Tibial nerve (tissue), 4 donors: Measurements from ENCODE around the gene TMEM116. TPM values are rescaled to one million over a fixed set of nuclear protein-coding genes. Genes with fewer than 3 reads are reported as not detected.

Source experiments
- DNase-seq, 2 donors: peaks; one replicate each; pipeline ENCODE4 v3.0.0-alpha.2; 2019; ENCODE audit warnings: low spot score in 2 of 2
- H3K27ac ChIP-seq, 4 donors: fragments of 200-600 bp; sonication (generic) in 3 of 4; one replicate each; pipeline ENCODE4 v1.5.1; 2017 to 2019; ENCODE audit warnings: mild to moderate bottlenecking in 1 of 4
- H3K27me3 ChIP-seq, 2 donors: fragments of 200-600 bp; sonication (generic) in 1 of 2; one replicate each; pipeline versions ENCODE4 v1.5.1 to v1.6.0; 2017 to 2019
- H3K36me3 ChIP-seq, 3 donors: fragments of 200-600 bp; sonication (generic); one replicate each; pipeline ENCODE4 v1.5.1; 2018 to 2019
- H3K4me1 ChIP-seq, 4 donors: fragments of 200-600 bp; sonication (generic) in 3 of 4; one replicate each; pipeline ENCODE4 v1.5.1; 2017 to 2019
- H3K4me3 ChIP-seq, 4 donors: fragments of 200-600 bp; sonication (generic) in 3 of 4; one replicate each; pipeline ENCODE4 v1.5.1; 2017 to 2019; ENCODE audit warnings: mild to moderate bottlenecking in 1 of 4, moderate library complexity in 1 of 4
- H3K9me3 ChIP-seq, 4 donors: fragments of 200-600 bp; sonication (generic) in 3 of 4; one replicate each; pipeline ENCODE4 v1.5.1; 2017 to 2019
- EP300 ChIP-seq, 2 donors: sonication (generic); formaldehyde crosslinking; IDR thresholded peaks; one replicate each; pipeline ENCODE4 v1.6.1; 2017; ENCODE audit warnings: antibody characterized with exemption in 2 of 2, mild to moderate bottlenecking in 1 of 2
- POLR2A ChIP-seq, 2 donors: fragments of 450-650 bp; IDR thresholded peaks; one replicate each; pipeline ENCODE4 v1.6.1; 2017; ENCODE audit warnings: antibody characterized with exemption in 2 of 2, mild to moderate bottlenecking in 2 of 2, moderate library complexity in 2 of 2
- WGBS, 2 donors: methylation state at CpG; one replicate each; pipeline ENCODE4 v1.1.5; 2018; 5-methylcytosine and 5-hydroxymethylcytosine counted together
- total RNA-seq, 4 donors: library from RNA; depleted of rRNA; stranded (reverse); fragments of >200 nt; gene quantifications; one replicate each; pipeline ENCODE4 v1.1.0, GENCODE V29; 2016
- TF ChIP-seq, protein P1 (sequence below), 5 experiments: fragments of 200-600 bp in 3 of 5; fragments of 450-650 bp in 2 of 5; sonication (generic) in 3 of 5; IDR thresholded peaks; one replicate each; pipeline ENCODE4 v1.5.1; 2016 to 2019; ENCODE audit warnings: antibody characterized with exemption in 5 of 5, mild to moderate bottlenecking in 3 of 5, moderate library complexity in 2 of 5

The TMEM116 gene
- total RNA-seq, 4 donors from 2014 or later, result 6.9 to 18.1 (median 14.4) TPM

GRCh38 chr12:111925171-111925570 is 87.8 kb downstream of the TMEM116 start:
- DNase-seq, result no peak
- Histone ChIP-seq H3K36me3 (no peaks in the 10 kb centered on the region), H3K4me3 (no peak overlapping the region), H3K27me3 (no peaks in the 10 kb centered on the region), H3K4me1 (no peaks in the 10 kb centered on the region), H3K9me3 (no peaks in the 10 kb centered on the region), H3K27ac (no peak overlapping the region)
- 85 to 94% methylated on average over 3 of the region's 3 CpGs for WGBS, 2 donors
- TF ChIP-seq, protein P1, sequence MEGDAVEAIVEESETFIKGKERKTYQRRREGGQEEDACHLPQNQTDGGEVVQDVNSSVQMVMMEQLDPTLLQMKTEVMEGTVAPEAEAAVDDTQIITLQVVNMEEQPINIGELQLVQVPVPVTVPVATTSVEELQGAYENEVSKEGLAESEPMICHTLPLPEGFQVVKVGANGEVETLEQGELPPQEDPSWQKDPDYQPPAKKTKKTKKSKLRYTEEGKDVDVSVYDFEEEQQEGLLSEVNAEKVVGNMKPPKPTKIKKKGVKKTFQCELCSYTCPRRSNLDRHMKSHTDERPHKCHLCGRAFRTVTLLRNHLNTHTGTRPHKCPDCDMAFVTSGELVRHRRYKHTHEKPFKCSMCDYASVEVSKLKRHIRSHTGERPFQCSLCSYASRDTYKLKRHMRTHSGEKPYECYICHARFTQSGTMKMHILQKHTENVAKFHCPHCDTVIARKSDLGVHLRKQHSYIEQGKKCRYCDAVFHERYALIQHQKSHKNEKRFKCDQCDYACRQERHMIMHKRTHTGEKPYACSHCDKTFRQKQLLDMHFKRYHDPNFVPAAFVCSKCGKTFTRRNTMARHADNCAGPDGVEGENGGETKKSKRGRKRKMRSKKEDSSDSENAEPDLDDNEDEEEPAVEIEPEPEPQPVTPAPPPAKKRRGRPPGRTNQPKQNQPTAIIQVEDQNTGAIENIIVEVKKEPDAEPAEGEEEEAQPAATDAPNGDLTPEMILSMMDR (IDR thresholded peaks at IDR 0.05), result no peak

GRCh38 chr12:111907740-111908139 is 105.2 kb downstream of the TMEM116 start:
- TF ChIP-seq, protein P1 (IDR thresholded peaks at IDR 0.05), result no peak
- TF ChIP-seq POLR2A (IDR thresholded peaks at IDR 0.05) (no peak), EP300 (IDR thresholded peaks at IDR 0.05) (no peak)
- 93 to 95% methylated on average over 1 of the region's 1 CpG for WGBS, 2 donors
- DNase-seq, result no peak
- Histone ChIP-seq H3K4me3 (no peak overlapping the region), H3K9me3 (peaks cover 0 to 16% (median 0%) of the 10 kb centered on the region in 4 donors), H3K27ac (no peak overlapping the region), H3K27me3 (no peaks in the 10 kb centered on the region), H3K4me1 (no peaks in the 10 kb centered on the region), H3K36me3 (peaks cover 0 to 38% (median 0%) of the 10 kb centered on the region in 3 donors)

DNA sequence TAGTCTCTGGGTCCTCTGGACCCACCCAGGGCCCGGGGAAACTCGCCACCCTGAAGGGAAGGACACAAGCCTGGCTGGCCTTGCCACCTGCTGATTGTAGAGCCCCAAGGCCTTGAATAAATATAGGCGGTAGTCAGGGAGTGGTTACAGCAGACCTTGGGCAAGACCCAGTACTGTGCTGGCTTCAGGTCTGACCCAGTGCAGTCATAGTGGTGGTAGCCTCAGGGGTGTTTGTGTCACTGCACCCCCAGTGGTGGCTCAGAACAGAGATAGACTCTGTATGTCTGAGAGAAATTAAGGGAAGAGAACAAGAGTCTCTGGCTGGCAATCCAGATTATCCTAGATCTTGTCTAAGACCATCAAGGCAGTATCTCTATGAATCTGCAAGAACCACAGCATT is 107.5 kb downstream of the TMEM116 start:
- H3K4me1 ChIP-seq, result no peaks in the 10 kb centered on the region
- H3K9me3 ChIP-seq, result peaks cover 0 to 16% (median 0%) of the 10 kb centered on the region in 4 donors
- H3K27me3 ChIP-seq, result no peaks in the 10 kb centered on the region
- 89 to 92% methylated on average over 3 of the region's 3 CpGs for WGBS, 2 donors
- peaks cover 0 to 36% (median 0%) of the 10 kb centered on the region in 3 donors for H3K36me3 ChIP-seq
- TF ChIP-seq, protein P1 (IDR thresholded peaks at IDR 0.05), result no peak
- no peak for TF ChIP-seq EP300 (IDR thresholded peaks at IDR 0.05)
- TF ChIP-seq POLR2A (IDR thresholded peaks at IDR 0.05), result no peak
- H3K27ac ChIP-seq, result no peak overlapping the region
- no peak for DNase-seq
- H3K4me3 ChIP-seq, result no peak overlapping the region

- no peaks in the 10 kb centered on the region for H3K4me1 ChIP-seq
- H3K27me3 ChIP-seq, result no peaks in the 10 kb centered on the region
- no peak for TF ChIP-seq EP300 (IDR thresholded peaks at IDR 0.05)
- TF ChIP-seq, protein P1 (IDR thresholded peaks at IDR 0.05), result no peak
- no peak for TF ChIP-seq POLR2A (IDR thresholded peaks at IDR 0.05)
- no peak overlapping the region for H3K27ac ChIP-seq
- DNase-seq, result no peak
- H3K9me3 ChIP-seq, result peaks cover 0 to 13% (median 0%) of the 10 kb centered on the region in 4 donors
- H3K4me3 ChIP-seq, result no peak overlapping the region
- peaks cover 0 to 39% (median 0%) of the 10 kb centered on the region in 3 donors for H3K36me3 ChIP-seq
These were observed 108.5 kb downstream of the TMEM116 start for GRCh38 chr12:111904446-111904975.

GRCh38 chr12:111901182-111901581 is 111.8 kb downstream of the TMEM116 start:
- no peak for DNase-seq
- H3K27me3 ChIP-seq, result no peaks in the 10 kb centered on the region
- 78 to 81% methylated on average over 4 of the region's 4 CpGs for WGBS, 2 donors
- no peak for TF ChIP-seq POLR2A (IDR thresholded peaks at IDR 0.05)
- TF ChIP-seq EP300 (IDR thresholded peaks at IDR 0.05), result no peak
- TF ChIP-seq, protein P1 (IDR thresholded peaks at IDR 0.05), result no peak
- no peak overlapping the region for H3K4me3 ChIP-seq
- no peak overlapping the region for H3K27ac ChIP-seq
- no peaks in the 10 kb centered on the region for H3K9me3 ChIP-seq
- peaks cover 0 to 64% (median 0%) of the 10 kb centered on the region in 3 donors for H3K36me3 ChIP-seq
- no peaks in the 10 kb centered on the region for H3K4me1 ChIP-seq
